Right renal pelvis (tissue), 4 donors: ENCODE data around the gene NTRK3. TPM values are rescaled to one million over a fixed set of nuclear protein-coding genes. Genes with fewer than 3 reads are reported as not detected.
"Not testable (repeated sequence)": the region's sequence is repeated elsewhere in the genome, so short reads cannot be mapped to it uniquely, and the experiment has no call there.

Experiments used
- DNase-seq, 4 donors: peaks; one replicate each; pipeline ENCODE4 v3.0.0-alpha.2; 2013; ENCODE audit warnings: low read depth in 4 of 4, low spot score in 3 of 4, missing footprints in 1 of 4
- polyA plus RNA-seq, 4 donors: library from polyadenylated mRNA; unstranded; fragments of 120-200 nt; gene quantifications; one replicate each; pipeline ENCODE4 v1.2.1, GENCODE V29; 2013; ENCODE audit not compliant: insufficient read length in 4 of 4

NTRK3 gene
- polyA plus RNA-seq, 4 donors, result 9.3 to 15.6 (median 13.5) TPM

DNA sequence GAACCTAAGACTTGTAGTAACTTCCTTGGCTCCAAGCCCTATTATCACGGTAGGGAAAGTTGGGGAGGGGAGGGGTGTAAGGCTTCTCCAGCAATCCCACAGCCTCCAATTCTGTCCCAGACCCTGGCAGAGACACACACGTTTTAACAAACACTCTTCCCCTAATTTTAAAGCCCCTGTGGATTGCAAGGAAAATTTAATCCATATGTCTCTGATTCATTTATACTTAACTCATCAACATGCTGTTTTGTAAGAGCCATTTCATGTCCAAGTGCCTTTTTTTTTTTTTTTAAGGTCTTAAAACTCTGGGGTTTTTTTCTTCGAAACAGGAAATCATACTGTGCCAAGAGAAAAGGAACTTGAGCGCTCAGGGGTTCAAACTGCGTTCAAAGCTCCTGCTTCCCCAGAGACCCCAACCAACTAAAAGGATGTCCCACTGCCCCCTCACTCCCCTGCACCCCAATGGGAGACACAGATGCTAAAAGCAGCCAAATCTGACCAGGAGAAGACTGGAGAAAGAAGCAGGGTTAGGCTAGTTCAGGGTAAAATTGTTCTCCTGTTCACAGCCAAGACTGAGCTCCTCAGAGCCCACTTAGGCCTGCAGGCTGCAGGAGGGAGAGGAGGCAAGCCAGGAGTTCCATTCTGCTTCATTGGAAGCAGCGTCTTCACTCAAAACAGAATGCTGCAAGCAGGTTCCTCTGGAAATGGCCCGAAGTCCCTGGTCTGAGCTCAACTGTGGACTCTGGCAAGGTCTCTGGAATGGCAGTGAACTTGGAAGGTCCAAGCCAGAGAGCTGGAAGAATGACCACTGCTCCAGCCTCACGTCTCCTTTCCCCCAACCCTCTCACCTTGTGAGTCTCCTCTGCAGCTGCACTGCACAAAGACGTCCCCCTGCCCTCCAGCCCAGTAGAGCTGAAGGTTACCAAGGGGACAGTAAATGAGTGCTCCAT, 172.5 kb downstream of the NTRK3 start:
- no peak for DNase-seq

DNA sequence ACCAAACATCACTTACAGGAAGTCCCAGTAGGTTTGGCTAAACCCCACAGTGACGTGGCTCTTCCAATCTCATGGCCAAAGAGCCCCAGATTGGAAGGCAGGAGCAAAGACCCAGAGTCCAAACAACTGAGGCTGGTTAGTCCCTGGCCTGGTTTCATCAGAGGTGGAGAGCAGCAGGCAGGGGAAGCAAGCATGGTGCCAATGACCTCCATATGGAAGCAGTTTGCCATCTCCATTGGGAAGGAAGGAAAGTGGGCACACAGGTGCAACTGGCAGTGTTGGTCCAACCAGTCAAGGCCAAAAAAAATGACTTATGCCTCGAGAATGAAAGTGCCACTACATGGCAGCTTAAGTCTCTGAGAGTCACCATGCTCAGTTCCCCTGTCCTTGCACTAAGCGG, 175.9 kb downstream of the NTRK3 start:
- no peak for DNase-seq

DNA sequence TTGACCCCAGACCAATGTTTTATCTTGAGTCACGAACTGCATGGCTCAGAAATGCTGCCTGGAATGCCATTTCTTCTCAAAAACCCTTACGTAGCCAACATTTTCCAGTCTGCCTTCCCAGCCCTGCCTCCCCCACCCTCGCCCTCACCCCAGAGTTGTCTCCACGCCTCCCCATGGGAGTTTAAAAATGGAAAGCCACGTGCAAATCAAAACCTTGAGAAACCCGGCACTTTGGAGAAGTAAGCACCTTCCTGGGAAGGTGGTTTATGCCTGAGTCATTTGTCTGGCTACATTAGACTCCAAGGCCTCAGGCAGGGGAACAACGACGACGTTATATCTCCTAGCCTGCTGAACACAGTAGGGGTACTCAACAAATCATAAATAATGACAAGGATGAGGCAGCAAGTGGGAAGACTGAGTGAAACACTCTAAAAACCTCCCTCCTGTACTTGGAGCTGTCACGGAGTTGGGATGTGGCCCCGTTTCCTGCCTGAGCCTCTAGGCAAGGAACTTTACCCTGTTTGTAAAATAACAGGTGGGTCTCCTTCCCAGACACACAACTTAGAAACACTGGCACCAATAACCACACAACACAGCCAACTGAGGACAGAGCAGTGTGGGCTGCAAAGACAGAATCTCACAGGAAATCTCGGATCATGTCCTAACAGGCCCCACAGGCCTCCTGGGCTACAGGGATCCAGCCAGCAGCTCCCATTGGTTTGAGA, 179.1 kb downstream of the NTRK3 start:
- DNase-seq, result no peak

DNA sequence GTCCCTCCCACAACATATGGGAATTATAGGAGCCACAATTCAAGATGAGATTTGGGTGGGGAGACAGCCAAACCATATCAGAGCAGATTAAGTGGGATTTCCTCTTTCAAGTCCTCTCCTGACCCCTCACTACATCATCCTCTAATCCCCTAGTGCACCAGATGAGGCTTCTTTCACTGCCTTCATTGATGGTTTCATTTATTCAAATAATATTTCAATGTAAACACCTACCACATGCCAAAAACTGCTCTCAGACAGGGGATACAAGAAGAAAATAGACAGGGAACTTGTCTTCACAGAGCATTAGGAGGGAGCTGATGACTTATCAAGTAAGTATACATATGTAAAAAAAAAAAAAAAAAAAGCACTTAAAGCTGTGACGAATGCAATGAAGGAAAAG, 180.2 kb downstream of the NTRK3 start:
- no peak for DNase-seq

DNA sequence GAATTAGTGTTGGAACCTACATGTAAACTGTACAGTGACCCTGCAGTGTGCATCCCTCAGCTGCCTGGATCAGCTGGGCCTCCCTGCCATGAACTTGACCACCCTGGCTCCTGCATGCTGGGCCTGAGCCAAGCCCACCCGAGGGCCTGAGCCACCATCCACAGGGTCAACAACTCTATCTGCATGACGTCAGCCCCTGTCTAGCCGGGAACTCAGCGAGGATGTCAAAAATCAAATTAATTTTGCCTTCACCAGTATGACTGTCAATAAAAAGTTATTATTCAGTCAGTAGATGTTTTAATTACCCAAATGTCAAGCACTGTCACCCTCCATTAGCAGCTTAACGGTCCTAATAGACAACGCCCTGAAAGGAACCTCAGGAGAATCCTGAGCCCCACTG, 181.4 kb downstream of the NTRK3 start:
- no peak for DNase-seq

DNA sequence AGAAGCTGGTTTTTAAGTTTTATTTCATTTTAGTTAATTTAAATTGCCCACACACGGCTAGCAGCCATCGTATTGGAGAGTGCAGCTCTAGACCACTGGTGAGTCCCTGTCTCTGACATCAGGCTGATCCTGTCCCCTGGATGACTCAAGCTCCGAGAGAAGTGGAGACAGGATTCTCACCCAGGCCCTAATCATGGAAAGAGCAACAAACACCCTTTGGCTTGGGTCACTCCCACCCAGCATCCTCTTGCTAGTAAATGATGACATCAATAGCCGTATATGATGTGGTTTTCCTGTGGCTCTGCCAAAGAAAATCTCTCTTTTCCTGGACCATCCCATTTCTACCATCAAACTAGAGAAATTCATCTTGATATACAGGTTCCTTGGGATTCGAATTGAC, 182.2 kb downstream of the NTRK3 start:
- no peak for DNase-seq

DNA sequence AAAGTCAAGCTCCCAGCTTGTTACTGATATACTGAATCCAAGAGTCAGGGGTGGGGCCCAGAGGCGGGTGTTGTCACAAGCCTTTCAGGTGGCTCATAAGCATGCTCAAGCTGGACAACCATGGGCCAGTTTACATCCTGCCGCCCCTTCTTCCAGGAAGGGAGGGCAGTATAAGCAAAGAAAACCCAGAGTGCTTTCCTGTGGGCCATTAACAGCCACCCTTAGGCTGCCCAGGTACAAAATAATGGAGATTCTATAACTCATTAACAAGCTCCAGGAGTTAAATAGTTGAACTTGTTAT, 183.2 kb downstream of the NTRK3 start:
- DNase-seq, result no peak

DNA sequence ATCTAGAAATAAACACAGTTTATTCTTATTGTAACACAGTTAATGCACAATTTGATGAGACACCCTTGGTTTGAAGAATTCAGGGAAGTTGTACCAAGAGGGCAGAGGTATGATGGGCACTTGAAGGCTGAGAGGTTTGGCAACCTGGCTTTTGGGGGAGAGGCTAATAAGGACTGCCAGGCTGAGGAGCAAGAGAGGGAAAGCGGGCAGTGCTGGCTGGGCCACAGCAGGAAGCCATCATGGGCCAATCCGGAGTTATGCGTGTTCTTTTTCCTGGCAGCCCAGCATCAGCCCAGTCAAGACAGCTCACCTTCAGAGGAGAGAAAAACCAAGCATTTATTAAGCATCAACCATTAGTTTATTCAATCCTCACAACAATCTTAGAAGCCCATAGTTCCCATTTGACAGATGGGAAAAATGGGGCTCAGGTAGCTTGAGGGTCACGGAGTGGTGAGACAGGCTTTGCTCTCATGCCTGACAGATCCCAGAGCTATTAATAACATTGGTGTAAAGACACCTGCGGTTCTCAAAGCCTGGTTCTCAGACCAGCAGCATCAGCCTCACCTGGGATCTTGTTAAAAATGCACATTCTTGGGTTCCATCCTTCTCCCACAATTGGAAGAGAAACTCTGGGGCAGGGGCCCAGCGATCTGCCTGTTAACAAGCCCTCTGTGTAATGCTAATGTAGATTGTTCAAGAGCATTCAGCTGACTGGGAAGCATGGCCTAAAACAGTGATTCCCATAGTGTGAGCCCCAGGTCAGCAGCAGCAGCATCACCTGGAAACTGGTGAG, 183.7 kb downstream of the NTRK3 start:
- no peak for DNase-seq

DNA sequence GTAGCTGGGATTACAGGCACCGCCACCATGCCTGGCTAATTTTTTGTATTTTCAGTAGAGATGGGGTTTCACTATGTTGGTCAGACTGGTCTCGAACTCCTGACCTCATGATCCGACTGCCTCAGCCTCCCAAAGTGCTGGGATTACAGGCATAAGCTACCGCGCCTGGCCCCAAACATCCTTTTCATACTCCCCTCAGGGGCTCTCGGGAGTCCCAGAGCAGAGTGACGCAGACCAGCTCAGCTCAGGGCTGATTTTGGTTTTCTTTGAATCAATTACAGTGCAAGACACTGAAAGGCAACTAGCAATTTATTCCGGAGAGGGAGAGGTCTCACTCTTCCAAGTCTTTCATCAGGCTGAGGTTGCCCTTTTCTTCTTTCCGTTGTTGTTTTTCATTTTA, 184.4 kb downstream of the NTRK3 start:
- not testable (repeated sequence) for DNase-seq

DNA sequence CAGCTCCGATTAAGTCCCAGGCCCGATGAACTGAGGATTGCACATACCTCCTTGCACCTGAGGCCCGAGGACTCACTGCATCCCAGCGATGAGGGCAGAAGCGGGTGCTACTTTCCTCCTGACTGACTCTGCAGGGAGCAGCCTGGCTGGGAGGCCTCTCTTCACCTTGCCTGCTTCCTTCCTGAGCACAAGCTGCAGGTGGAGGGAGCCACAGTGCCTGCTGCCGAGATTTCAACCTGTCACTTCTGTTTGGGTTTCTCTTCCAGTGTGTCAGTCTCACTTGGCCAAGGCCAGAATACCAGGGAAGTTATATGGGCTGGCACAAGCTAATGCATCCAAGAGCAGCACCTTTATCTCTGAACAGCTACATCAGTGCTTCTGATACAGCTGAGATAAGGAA, 185.4 kb downstream of the NTRK3 start:
- no peak for DNase-seq

DNA sequence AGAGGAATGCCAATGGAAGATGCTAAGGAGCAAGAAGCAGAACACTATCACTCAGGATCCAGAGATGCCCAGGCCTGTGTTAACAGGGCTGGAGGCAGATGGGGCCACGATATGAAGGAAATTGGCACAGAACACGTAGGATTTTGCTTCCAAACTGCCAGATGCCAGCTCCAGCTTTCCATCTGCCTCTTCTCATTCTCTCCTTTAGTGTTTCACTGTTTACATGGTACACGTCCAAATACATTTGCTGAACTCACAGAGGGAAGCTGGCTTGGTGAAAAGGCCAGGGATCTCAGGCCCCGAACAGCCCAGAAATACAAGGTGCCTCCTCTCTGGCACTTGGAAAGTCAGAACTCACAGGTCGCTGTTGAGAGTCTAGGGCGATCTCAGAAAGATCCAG, 187.0 kb downstream of the NTRK3 start:
- no peak for DNase-seq

DNA sequence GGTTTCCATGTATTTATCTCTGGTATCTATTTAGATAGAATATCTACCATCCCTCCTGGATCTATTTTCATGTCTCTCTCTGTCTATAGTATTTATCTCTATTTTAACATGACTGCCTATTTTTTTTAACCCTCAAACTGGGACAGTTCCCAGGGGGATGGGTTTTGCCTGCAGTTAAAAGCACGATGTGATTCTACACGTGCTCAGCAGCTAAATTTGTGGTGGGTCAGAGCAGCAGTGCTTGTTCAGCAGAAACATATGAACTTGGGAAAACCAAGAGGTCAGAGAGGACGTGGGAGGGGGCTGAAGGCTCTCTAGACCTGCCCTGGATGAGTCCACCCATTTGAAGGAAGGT, 189.2 kb downstream of the NTRK3 start:
- no peak for DNase-seq

DNA sequence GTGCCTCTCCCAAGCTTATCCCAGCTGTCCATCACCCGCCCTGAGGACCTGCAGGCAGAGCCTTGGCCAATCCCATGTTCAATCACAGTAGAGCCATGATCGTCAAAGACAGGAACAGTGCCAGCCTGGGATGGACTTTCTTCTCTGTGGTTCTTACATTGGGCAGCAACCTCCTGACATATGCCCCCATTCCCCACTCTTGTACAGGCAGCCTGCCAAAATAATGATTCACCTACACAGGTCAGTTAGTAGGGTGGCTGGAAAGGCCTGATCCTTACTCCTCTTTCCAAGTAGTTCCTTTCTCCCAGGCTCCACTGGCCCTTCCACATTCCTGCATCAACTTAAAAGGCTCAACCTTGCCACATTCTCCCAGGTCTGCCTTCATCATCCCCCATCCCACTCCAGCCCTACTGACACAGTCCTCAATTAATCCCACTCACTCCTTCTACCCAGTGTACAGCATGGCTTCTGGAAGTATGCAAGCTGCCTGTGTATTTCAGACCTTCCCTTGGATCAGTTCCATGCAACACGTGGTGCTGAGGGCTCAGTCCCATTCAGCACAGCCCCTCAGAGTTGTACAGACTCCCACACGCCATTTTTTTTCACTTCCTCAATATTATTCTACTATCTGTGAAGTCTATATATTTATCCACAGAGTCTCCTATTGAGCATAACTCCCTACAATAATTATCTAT, 189.8 kb downstream of the NTRK3 start:
- no peak for DNase-seq

DNA sequence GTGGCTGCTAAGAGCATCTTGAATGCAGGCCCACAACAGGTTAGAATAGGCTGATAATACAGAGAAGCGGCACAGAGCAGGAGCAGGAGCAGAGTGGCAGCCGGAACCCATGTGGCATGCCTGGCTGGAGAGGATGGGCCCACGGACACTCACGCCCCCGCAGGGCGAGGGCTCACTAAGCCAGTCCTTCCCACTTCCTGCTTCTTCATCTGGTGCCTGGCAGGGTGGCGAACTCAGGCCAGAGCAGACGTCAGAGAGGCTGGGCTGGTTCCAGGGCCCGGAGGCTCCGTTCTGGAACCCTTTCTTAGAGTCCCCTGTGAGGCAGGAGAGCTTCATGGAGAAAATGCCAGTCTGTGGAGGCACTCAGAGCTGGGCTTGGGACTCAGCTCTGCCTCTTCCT, 195.1 kb downstream of the NTRK3 start:
- DNase-seq, result no peak

DNA sequence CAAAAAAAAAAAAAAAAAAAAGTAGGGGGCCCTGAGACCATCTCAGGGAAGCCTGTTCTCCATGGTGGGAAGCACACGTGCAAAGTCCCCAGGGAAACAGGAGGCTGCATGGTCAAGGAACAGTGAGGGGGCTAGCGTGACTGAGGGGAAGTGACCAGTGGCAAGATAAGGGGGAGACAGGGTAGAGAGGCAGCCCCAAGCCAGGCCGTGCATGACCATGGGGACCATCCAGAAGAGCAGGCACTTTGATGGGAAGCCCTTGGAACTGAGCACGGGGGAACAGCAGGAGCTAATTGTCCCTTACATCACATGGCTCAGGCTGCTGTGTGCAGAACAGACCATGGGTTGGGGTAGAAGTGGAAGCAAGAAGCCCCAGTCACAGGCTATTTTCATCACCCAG, 196.2 kb downstream of the NTRK3 start:
- no peak for DNase-seq

DNA sequence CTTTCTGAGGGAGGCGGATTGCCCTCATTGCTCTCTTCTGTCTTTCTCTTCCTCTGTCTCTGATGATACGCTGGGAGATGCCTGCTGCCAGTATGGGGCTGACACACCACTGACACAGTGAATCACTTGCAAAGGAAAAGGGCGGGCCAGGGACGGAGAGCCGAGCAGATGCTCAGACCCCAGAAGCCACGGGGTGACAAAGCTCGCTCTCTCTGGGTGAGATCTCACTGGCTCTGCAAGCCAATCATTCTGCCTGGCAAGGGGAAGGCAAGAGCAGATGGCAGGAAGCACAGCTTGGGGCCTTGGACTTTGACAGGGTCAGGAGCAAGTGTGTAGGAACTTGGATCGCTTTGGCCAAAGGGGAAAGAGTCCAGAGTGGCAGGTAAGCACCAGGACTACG, 198.7 kb downstream of the NTRK3 start:
- no peak for DNase-seq

DNA sequence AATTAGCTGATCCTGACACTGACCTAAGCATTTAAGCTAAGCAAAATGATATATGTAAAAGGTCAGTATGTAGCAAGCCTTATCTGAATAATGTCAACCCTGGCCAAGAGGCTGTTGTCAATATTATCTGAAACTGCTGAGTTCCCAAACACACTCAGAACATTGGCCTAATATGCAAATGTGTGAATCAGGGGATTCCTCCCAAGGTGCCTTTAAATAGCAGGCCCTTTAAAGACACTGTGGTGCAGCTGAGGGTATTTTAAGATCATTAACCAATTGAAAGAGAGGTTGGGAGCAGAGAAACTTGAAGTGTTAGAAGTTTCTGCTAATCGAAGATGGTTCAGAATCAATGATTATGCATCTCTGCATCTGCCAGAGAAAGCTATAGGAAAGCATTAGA, 207.0 kb downstream of the NTRK3 start:
- DNase-seq, result no peak

DNA sequence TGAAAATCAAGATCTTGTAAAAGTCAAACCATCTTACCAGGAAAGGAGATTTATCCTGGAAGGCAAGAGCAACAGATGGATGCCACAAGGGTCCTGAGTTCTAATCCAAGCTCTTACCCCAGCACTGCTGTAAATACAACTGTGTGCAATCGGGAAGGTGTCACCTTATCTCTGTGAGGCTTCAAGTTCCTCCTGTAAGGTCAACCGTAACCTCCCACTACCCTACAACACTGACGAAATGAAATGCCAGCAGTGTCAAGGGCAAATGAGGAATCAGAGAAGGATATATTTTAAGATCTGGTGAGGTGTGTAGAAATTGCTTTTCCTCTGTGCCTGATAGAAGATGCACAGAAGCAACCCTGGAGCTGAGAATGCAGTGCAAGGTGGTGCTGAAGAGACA, 207.8 kb downstream of the NTRK3 start:
- DNase-seq, result no peak

DNA sequence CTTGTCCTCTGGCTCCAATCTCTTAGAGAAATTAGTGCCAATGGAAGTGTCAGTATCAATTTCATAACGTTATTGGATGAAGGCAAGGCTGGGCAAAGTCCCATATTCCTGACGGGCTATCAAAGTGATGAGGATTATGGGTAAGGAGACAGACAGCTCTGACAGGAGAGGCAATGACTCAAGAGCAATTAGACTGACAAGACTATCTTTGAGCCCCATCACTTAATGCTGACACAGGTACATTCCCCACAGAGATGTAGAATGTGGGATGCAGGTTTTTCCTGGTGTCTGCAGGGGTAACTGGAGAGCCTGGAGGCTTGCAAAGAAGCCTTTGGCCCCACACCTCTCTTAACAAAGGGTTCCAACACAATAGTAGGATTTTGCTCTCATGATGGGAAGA, 208.3 kb downstream of the NTRK3 start:
- DNase-seq, result no peak

DNA sequence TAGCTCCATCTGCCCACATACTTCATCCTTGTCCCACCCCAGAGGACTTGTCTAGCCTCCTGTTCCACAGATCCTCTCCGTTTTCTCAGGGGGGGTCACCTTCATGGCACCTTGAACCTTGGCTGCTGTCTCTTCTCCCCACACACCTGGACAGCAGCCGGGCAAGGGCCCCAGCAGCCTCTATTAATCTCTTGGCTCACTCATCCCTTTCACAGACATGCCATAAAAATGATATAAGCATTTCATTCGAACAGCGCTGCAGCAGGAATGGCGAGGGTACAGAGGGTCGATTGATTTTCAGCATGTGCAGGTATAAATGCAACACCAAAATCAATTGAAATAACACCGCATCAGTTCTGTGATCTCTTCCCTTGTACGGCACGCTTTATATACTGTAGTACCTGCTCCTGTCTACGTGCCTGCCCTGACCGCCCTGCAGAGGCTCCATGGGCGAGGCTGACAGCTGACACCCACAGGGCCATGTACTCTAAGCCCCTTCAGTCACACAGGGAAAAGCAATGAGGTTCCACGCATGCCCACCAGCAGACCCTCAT, 209.9 kb downstream of the NTRK3 start:
- DNase-seq, result no peak

DNA sequence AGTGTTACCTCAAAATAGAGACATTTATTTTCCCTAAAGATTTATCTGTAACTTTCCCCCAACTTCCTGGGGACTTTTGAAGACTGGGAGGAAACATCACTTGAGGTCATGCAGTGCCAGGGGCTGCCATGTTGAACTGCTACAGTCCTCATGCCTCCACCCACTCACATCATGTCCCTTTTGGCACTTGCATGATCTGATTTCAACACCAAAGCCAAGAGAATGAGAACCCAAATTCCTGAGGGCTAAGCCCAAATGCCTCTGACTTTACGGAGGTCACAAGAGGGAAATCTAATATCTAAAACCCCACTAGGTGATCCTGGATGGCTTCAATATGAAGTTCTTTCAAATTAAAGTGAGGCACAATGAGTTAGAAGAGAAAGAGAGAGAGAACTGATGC, 213.1 kb downstream of the NTRK3 start:
- DNase-seq, result no peak
